H9 (cell line): Measurements from ENCODE around the gene TMTC2. TPM values are rescaled to one million over a fixed set of nuclear protein-coding genes. Genes with fewer than 3 reads are reported as not detected.

ENCODE experiments used
- DNase-seq: peaks from one replicate; pipeline ENCODE4 v3.0.0-alpha.2; 2017
- H2AFZ ChIP-seq: one replicate; pipeline ENCODE4 v1.6.1; 2013; ENCODE audit warnings: mild to moderate bottlenecking, low read length, control low read depth, moderate library complexity
- H2AK5ac ChIP-seq: 2 replicates; pipeline ENCODE4 v1.6.1; 2013; ENCODE audit warnings: low read length, control low read depth, mixed read lengths; ENCODE audit not compliant: insufficient read length
- H2BK120ac ChIP-seq: one replicate; pipeline ENCODE4 v1.6.1; 2013; ENCODE audit warnings: low read depth, mild to moderate bottlenecking, low read length, control low read depth, inconsistent platforms; ENCODE audit not compliant: poor library complexity, severe bottlenecking
- H2BK12ac ChIP-seq: 2 replicates; pipeline ENCODE4 v1.6.1; 2013; ENCODE audit warnings: low read length, control low read depth, mixed read lengths, low read depth; ENCODE audit not compliant: insufficient read length
- H2BK15ac ChIP-seq: 2 replicates; pipeline ENCODE4 v1.6.1; 2013; ENCODE audit warnings: low read depth, low read length, control low read depth
- H2BK20ac ChIP-seq: one replicate; pipeline ENCODE4 v1.6.1; 2013; ENCODE audit warnings: low read depth, mild to moderate bottlenecking, low read length, control low read depth, inconsistent platforms; ENCODE audit not compliant: poor library complexity, severe bottlenecking
- H2BK5ac ChIP-seq: 2 replicates; pipeline ENCODE4 v1.6.1; 2013; ENCODE audit warnings: low read length, control low read depth, mixed read lengths; ENCODE audit not compliant: insufficient read length
- H3K14ac ChIP-seq: 2 replicates; pipeline ENCODE4 v1.6.1; 2013; ENCODE audit warnings: low read length, control low read depth; ENCODE audit not compliant: insufficient read depth
- H3K18ac ChIP-seq: 2 replicates; pipeline ENCODE4 v1.6.1; 2013; ENCODE audit warnings: low read depth, mild to moderate bottlenecking, mixed read lengths, low read length, control low read depth; ENCODE audit not compliant: insufficient read length
- H3K23ac ChIP-seq: 2 replicates; pipeline ENCODE4 v1.6.1; 2013; ENCODE audit warnings: low read length, control low read depth, mixed read lengths, low read depth; ENCODE audit not compliant: insufficient read length
- H3K23me2 ChIP-seq: 2 replicates; pipeline ENCODE4 v1.6.1; 2013; ENCODE audit warnings: low read depth, mild to moderate bottlenecking, mixed read lengths, low read length, control low read depth; ENCODE audit not compliant: insufficient read length, poor library complexity, severe bottlenecking
- H3K27ac ChIP-seq: 2 replicates; pipeline ENCODE4 v1.5.1; 2013; ENCODE audit warnings: low read length, control low read depth, mixed read lengths, low read depth; ENCODE audit not compliant: insufficient read length
- H3K27me3 ChIP-seq: 2 replicates; pipeline ENCODE4 v1.6.1; 2013; ENCODE audit warnings: low read length, control low read depth, inconsistent platforms; ENCODE audit not compliant: insufficient read depth
- H3K4ac ChIP-seq: 2 replicates; pipeline ENCODE4 v1.6.1; 2013; ENCODE audit warnings: low read depth, mild to moderate bottlenecking, control low read depth, inconsistent platforms, low read length, moderate library complexity
- H3K4me1 ChIP-seq: 2 replicates; pipeline ENCODE4 v1.6.1; 2013; ENCODE audit warnings: low read length, control low read depth, inconsistent platforms; ENCODE audit not compliant: insufficient read depth
- H3K4me2 ChIP-seq: 2 replicates; pipeline ENCODE4 v1.6.1; 2013; ENCODE audit warnings: low read length, control low read depth, mixed read lengths; ENCODE audit not compliant: insufficient read length, insufficient read depth
- H3K56ac ChIP-seq: 2 replicates; pipeline ENCODE4 v1.6.1; 2013; ENCODE audit warnings: low read depth, mild to moderate bottlenecking, mixed read lengths, low read length, control low read depth; ENCODE audit not compliant: insufficient read length
- H3K79me1 ChIP-seq: 2 replicates; pipeline ENCODE4 v1.6.1; 2013; ENCODE audit warnings: low read depth, mild to moderate bottlenecking, moderate library complexity, low read length, control low read depth, inconsistent platforms; ENCODE audit not compliant: insufficient read depth, poor library complexity, severe bottlenecking
- H3K79me2 ChIP-seq: 2 replicates; pipeline ENCODE4 v1.6.1; 2013; ENCODE audit warnings: low read length, control low read depth, inconsistent platforms; ENCODE audit not compliant: insufficient read depth
- H3K9ac ChIP-seq: 2 replicates; pipeline ENCODE4 v1.6.1; 2013; ENCODE audit warnings: low read length, control low read depth, mixed read lengths; ENCODE audit not compliant: insufficient read length; ENCODE audit errors: extremely low read depth
- H3K9me3 ChIP-seq: one replicate; pipeline ENCODE4 v1.6.1; 2013; ENCODE audit warnings: low read depth, low read length, inconsistent platforms; ENCODE audit not compliant: control insufficient read depth
- H3T11ph ChIP-seq: one replicate; pipeline ENCODE4 v1.6.1; 2013; ENCODE audit warnings: mild to moderate bottlenecking, low read length, control low read depth, inconsistent platforms
- H4K20me1 ChIP-seq: one replicate; pipeline ENCODE4 v1.6.1; 2013; ENCODE audit not compliant: control insufficient read depth, insufficient read length, insufficient read depth
- H4K5ac ChIP-seq: 2 replicates; pipeline ENCODE4 v1.6.1; 2013; ENCODE audit warnings: low read depth, mild to moderate bottlenecking, mixed read lengths, low read length, control low read depth; ENCODE audit not compliant: insufficient read length
- H4K8ac ChIP-seq: replicated peaks from 2 replicates; pipeline ENCODE4 v1.6.1; 2013; ENCODE audit warnings: low read length, control low read depth, mixed read lengths, low read depth; ENCODE audit not compliant: insufficient read length
- H4K91ac ChIP-seq: 2 replicates; pipeline ENCODE4 v1.6.1; 2013; ENCODE audit warnings: low read depth, mild to moderate bottlenecking, moderate library complexity, mixed read lengths, low read length, control low read depth; ENCODE audit not compliant: insufficient read length
- H3K27ac Mint-ChIP-seq, 3 experiments: 2 replicates in 2 of 3; 3 replicates in 1 of 3; pipeline ENCODE4 v1.8.0; 2020 to 2021; ENCODE audit warnings: mixed read lengths in 3 of 3, mild to moderate bottlenecking in 1 of 3, moderate library complexity in 1 of 3
- H3K27me3 Mint-ChIP-seq: 2 replicates; pipeline ENCODE4 v1.8.0; 2021; ENCODE audit warnings: low read depth, mild to moderate bottlenecking, moderate library complexity, mixed read lengths
- H3K36me3 Mint-ChIP-seq, 3 experiments: 2 replicates in 2 of 3; 3 replicates in 1 of 3; pipeline ENCODE4 v1.8.0; 2020 to 2021; ENCODE audit warnings: low read depth in 3 of 3, mixed read lengths in 3 of 3; ENCODE audit not compliant: insufficient read depth in 1 of 3
- H3K4me1 Mint-ChIP-seq, 2 experiments: 2 replicates each; pipeline ENCODE4 v1.8.0; 2020; ENCODE audit warnings: mixed read lengths in 2 of 2
- H3K4me3 Mint-ChIP-seq, 2 experiments: 2 replicates in 1 of 2; 3 replicates in 1 of 2; pipeline ENCODE4 v1.8.0; 2020 to 2021; ENCODE audit warnings: mild to moderate bottlenecking in 2 of 2, mixed read lengths in 2 of 2, moderate library complexity in 1 of 2
- H3K9me3 Mint-ChIP-seq, 2 experiments: 2 replicates in 1 of 2; 3 replicates in 1 of 2; pipeline ENCODE4 v1.8.0; 2020; ENCODE audit warnings: mild to moderate bottlenecking in 2 of 2, mixed read lengths in 2 of 2, moderate library complexity in 1 of 2
- WGBS: extraction: QIAGEN DNeasy Blood & Tissue Kit; methylation state at CpG from one replicate; pipeline ENCODE4 v1.1.7; 2013; ENCODE audit warnings: missing lambda C conversion rate, low lambda C conversion rate, mixed read lengths; ENCODE audit not compliant: insufficient read length; ENCODE audit errors: extremely low coverage; 5-methylcytosine and 5-hydroxymethylcytosine counted together
- total RNA-seq: library from RNA; stranded (reverse); gene quantifications from 2 replicates; pipeline ENCODE4 v1.2.1, GENCODE V29; 2021
- TF ChIP-seq, protein P1 (sequence below): fragments of 200-600 bp; sonication (generic); conservative IDR thresholded peaks from 3 replicates; pipeline ENCODE4 v1.8.0; 2021; ENCODE audit warnings: antibody characterized with exemption, mild to moderate bottlenecking

The TMTC2 gene
- total RNA-seq, 1 experiment from 2014 or later = 3.1 TPM

DNA sequence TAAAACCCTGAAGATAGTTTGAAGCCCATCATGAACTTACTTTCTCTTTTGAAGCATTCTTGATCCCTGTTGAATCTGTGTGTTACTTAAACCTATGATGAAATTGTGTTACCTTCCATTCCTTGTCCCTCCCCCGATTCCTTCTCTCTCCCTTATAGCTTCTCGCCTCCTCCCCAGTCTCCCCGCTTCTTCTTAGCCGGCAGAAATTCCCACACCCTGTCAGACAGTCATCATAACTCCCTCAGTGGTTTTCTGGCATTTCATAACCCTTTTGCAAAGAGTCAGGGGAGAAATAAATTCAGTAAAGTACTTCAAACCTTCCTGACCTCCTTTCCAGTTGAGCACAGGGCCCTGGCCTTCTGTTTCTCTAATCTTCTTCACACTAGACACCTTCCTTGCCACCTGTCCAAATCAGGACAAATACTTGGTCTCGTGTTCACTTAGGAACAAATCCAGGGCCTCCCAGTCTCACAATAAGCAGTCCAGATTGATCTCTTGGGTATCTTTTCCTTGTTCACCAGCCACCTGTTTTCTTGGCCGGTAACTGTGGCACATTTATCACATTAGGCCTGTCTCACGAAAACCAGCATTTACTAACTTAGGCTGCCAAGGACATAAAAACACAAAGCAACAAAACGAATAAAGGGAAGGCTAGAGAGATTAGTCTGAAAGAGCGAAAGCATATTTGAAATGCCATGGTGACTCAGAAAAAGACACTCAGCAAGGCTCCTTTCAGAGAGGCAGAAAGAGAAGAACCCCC lies 355.9 kb downstream of the TMTC2 start:
- H3K23ac ChIP-seq = no peak overlapping the region
- no peaks in the 10 kb centered on the region for H3K27me3 ChIP-seq
- no peak overlapping the region for H2AK5ac ChIP-seq
- H2BK12ac ChIP-seq = no peak overlapping the region
- no peak overlapping the region for H2BK5ac ChIP-seq
- H3K27ac ChIP-seq = peak overlapping the region; percentile 7
- H3K79me2 ChIP-seq = no peaks in the 10 kb centered on the region
- WGBS = no CpG with 5 or more reads among the region's 9 CpGs
- H3K56ac ChIP-seq = no peak overlapping the region
- H3K9ac ChIP-seq = no peak overlapping the region
- H3K4me1 Mint-ChIP-seq = peaks cover 28 to 30% of the 10 kb centered on the region in 2 experiments
- H4K91ac ChIP-seq = no peak overlapping the region
- H2BK120ac ChIP-seq = no peak overlapping the region
- no peak overlapping the region for H4K5ac ChIP-seq
- no peaks in the 10 kb centered on the region; the same call in 1 of the 2 replicates for H3K4me1 ChIP-seq
- no peak overlapping the region for H3K4ac ChIP-seq
- H2AFZ ChIP-seq = no peak overlapping the region
- no peaks in the 10 kb centered on the region for H4K20me1 ChIP-seq
- H3K9me3 ChIP-seq = no peaks in the 10 kb centered on the region
- H3K18ac ChIP-seq = no peak overlapping the region
- no peaks in the 10 kb centered on the region for H3K79me1 ChIP-seq
- no peak overlapping the region for H3K4me2 ChIP-seq
- H3T11ph ChIP-seq = no peak overlapping the region
- DNase-seq = no peak
- no peaks in the 10 kb centered on the region for H3K36me3 Mint-ChIP-seq
- no peaks in the 10 kb centered on the region for H3K23me2 ChIP-seq
- H3K14ac ChIP-seq = no peak overlapping the region
- H3K27me3 Mint-ChIP-seq = no peaks in the 10 kb centered on the region
- H2BK20ac ChIP-seq = no peak overlapping the region
- H2BK15ac ChIP-seq = no peak overlapping the region
- peak overlapping the region in 2 of 3 experiments; percentile 76 to 93; a peak in 4 of 7 replicates for H3K27ac Mint-ChIP-seq
- no peak overlapping the region for H4K8ac ChIP-seq
- TF ChIP-seq, protein P1, sequence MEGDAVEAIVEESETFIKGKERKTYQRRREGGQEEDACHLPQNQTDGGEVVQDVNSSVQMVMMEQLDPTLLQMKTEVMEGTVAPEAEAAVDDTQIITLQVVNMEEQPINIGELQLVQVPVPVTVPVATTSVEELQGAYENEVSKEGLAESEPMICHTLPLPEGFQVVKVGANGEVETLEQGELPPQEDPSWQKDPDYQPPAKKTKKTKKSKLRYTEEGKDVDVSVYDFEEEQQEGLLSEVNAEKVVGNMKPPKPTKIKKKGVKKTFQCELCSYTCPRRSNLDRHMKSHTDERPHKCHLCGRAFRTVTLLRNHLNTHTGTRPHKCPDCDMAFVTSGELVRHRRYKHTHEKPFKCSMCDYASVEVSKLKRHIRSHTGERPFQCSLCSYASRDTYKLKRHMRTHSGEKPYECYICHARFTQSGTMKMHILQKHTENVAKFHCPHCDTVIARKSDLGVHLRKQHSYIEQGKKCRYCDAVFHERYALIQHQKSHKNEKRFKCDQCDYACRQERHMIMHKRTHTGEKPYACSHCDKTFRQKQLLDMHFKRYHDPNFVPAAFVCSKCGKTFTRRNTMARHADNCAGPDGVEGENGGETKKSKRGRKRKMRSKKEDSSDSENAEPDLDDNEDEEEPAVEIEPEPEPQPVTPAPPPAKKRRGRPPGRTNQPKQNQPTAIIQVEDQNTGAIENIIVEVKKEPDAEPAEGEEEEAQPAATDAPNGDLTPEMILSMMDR = no peak
- no peaks in the 10 kb centered on the region for H3K9me3 Mint-ChIP-seq
- H3K4me3 Mint-ChIP-seq = no peak overlapping the region
